Endothelial cell (in vitro differentiated cells): ENCODE measurements around the gene MRPS9. TPM values are rescaled to one million over a fixed set of nuclear protein-coding genes. Genes with fewer than 3 reads are reported as not detected.
A peak's percentile ranks its signal among the peaks of the same experiment; 100 is the strongest.

Source experiments
- DNase-seq: peaks from one replicate; pipeline ENCODE4 v3.0.0; 2021; ENCODE audit warnings: low spot score
- H3K27ac Mint-ChIP-seq: one replicate; pipeline ENCODE4 v1.8.0; 2021; ENCODE audit warnings: mixed read lengths, inconsistent platforms; ENCODE audit not compliant: unreplicated experiment
- H3K27me3 Mint-ChIP-seq: one replicate; pipeline ENCODE4 v1.8.0; 2021; ENCODE audit warnings: mild to moderate bottlenecking, moderate library complexity, mixed read lengths, inconsistent platforms; ENCODE audit not compliant: unreplicated experiment
- H3K36me3 Mint-ChIP-seq: one replicate; pipeline ENCODE4 v1.8.0; 2021; ENCODE audit warnings: mild to moderate bottlenecking, low read depth, mixed read lengths, inconsistent platforms; ENCODE audit not compliant: unreplicated experiment
- H3K4me1 Mint-ChIP-seq: one replicate; pipeline ENCODE4 v1.8.0; 2021; ENCODE audit warnings: mild to moderate bottlenecking, mixed read lengths, inconsistent platforms; ENCODE audit not compliant: unreplicated experiment
- H3K4me3 Mint-ChIP-seq: one replicate; pipeline ENCODE4 v1.8.0; 2021; ENCODE audit warnings: mild to moderate bottlenecking, mixed read lengths, inconsistent platforms; ENCODE audit not compliant: unreplicated experiment
- H3K9me3 Mint-ChIP-seq: one replicate; pipeline ENCODE4 v1.8.0; 2021; ENCODE audit warnings: mixed read lengths, inconsistent platforms; ENCODE audit not compliant: unreplicated experiment
- CTCF ChIP-seq: fragments of 200-600 bp; sonication (generic); IDR thresholded peaks from one replicate; pipeline ENCODE4 v1.5.0; 2021; ENCODE audit warnings: antibody characterized with exemption; ENCODE audit not compliant: unreplicated experiment
- total RNA-seq: library from RNA; stranded (reverse); fragmentation: NEBNext Ultra II Directional; extraction: Animal tissue kit (Norgen Biotek cat#: 25700); gene quantifications from one replicate; pipeline ENCODE4 v1.2.1, GENCODE V29; 2021; ENCODE audit not compliant: unreplicated experiment

The MRPS9 gene
- total RNA-seq, 1 donor from 2014 or later: 27.3 TPM

GRCh38 chr2:105099153-105099552, 61.3 kb downstream of the MRPS9 start:
- Mint-ChIP-seq H3K4me3 (no peak overlapping the region), H3K27me3 (no peaks in the 10 kb centered on the region), H3K4me1 (peaks cover 13% of the 10 kb centered on the region), H3K36me3 (peaks cover 16% of the 10 kb centered on the region), H3K27ac (no peak overlapping the region), H3K9me3 (no peaks in the 10 kb centered on the region)
- DNase-seq: no peak
- TF ChIP-seq CTCF: no peak

- peaks cover 1% of the 10 kb centered on the region for H3K27me3 Mint-ChIP-seq
- no peak for DNase-seq
- no peak overlapping the region for H3K27ac Mint-ChIP-seq
- TF ChIP-seq CTCF: no peak
- peaks cover 16% of the 10 kb centered on the region for H3K36me3 Mint-ChIP-seq
- H3K9me3 Mint-ChIP-seq: no peaks in the 10 kb centered on the region
- peak overlapping the region; percentile 31 for H3K4me3 Mint-ChIP-seq
- peaks cover 13% of the 10 kb centered on the region for H3K4me1 Mint-ChIP-seq
These were observed 62.4 kb downstream of the MRPS9 start for GRCh38 chr2:105100046-105100840.

- Mint-ChIP-seq H3K36me3 (peaks cover 16% of the 10 kb centered on the region), H3K9me3 (no peaks in the 10 kb centered on the region), H3K27ac (peak overlapping the region; percentile 45), H3K4me3 (no peak overlapping the region), H3K27me3 (peaks cover 1% of the 10 kb centered on the region), H3K4me1 (peaks cover 13% of the 10 kb centered on the region)
- TF ChIP-seq CTCF: no peak
- DNase-seq: no peak
These were observed 64.1 kb downstream of the MRPS9 start for GRCh38 chr2:105102001-105102400.

- Mint-ChIP-seq H3K4me1 (peaks cover 13% of the 10 kb centered on the region), H3K4me3 (peak overlapping the region; percentile 13), H3K9me3 (no peaks in the 10 kb centered on the region), H3K27ac (no peak overlapping the region), H3K36me3 (peaks cover 14% of the 10 kb centered on the region), H3K27me3 (peaks cover 1% of the 10 kb centered on the region)
- no peak for TF ChIP-seq CTCF
- DNase-seq: no peak
These were observed 65.1 kb downstream of the MRPS9 start for GRCh38 chr2:105102963-105103421.

- no peak for DNase-seq
- H3K27ac Mint-ChIP-seq: no peak overlapping the region
- peaks cover 1% of the 10 kb centered on the region for H3K27me3 Mint-ChIP-seq
- peaks cover 13% of the 10 kb centered on the region for H3K36me3 Mint-ChIP-seq
- H3K4me3 Mint-ChIP-seq: no peak overlapping the region
- H3K9me3 Mint-ChIP-seq: no peaks in the 10 kb centered on the region
- peaks cover 13% of the 10 kb centered on the region for H3K4me1 Mint-ChIP-seq
- TF ChIP-seq CTCF: no peak
These were observed 65.6 kb downstream of the MRPS9 start for GRCh38 chr2:105103481-105103880.
